ENCODE data around the gene ZFY.
A peak's percentile ranks its signal among the peaks of the same experiment; 100 is the strongest.

ZFY gene

GRCh38 chrY:2934861-2935715 is at the start of gene ZFY:
Gene ZFY, plus strand, starts transcription at chrY:2935381. Its CDS starts 18,556 bp downstream, at chrY:2953937.
- DNase-seq (ENCODE audit: low spot score), result peak; percentile 52

GRCh38 chrY:2885880-2886279 is 49.3 kb upstream of the ZFY start:
- DNase-seq (ENCODE audit: low spot score), result no peak

GRCh38 chrY:2887386-2887785 is 47.8 kb upstream of the ZFY start:
- peak; percentile 9 for DNase-seq (ENCODE audit: low spot score)

DNA sequence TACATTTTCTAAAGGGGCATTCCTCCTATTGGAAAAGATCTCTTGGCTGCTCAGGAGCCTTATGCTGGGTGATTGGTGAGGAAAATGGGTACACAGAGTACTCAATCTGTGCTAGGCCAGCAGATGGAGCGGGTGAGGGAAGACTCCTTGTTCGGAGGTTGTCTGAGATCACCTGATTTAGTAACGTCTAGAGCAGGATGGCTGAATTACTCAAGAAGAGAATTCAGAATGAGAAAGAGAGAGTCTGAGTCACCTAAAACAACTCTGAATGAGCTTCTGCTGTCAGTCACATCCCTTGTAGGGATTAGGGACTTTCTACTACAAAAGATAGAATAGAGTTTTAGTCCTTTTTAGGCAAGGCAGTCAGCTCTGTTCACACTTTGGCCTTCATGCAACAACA is 47.2 kb upstream of the ZFY start:
- peak; percentile 9 for DNase-seq (ENCODE audit: low spot score)

GRCh38 chrY:2893471-2893870 is 41.7 kb upstream of the ZFY start:
- peak; percentile 4 for DNase-seq (ENCODE audit: low spot score)

- DNase-seq (ENCODE audit: low spot score), result no peak
Measured at GRCh38 chrY:2896050-2896449, 39.1 kb upstream of the ZFY start.

- peak; percentile 39 for DNase-seq (ENCODE audit: low spot score)
Measured at GRCh38 chrY:2907356-2907755, 27.8 kb upstream of the ZFY start.

GRCh38 chrY:2913066-2913815 is 21.9 kb upstream of the ZFY start:
- DNase-seq (ENCODE audit: low spot score), result peak; percentile 27

DNA sequence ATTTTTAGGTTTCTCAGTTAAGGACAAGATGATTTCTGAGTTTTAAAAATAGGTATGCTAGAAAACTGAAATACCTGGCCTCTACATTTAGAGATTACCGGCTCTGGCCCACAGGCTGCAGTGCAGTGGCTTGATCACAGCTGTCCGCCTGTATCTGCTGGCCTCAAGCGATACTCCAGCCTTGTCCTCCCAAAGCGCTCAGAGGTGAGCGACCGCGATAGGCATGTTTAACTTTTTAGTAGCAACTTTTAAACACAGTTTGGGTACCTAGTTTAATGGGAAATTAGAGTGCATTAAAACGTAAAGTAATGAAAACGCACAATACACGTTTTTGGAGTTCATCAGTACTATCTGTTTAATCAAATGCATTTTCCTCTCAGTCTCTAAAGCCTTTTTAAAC is 1.1 kb upstream of the ZFY start:
- no peak for DNase-seq (ENCODE audit: low spot score)

GRCh38 chrY:2935716-2936435 is 695 bp downstream of the ZFY start:
- DNase-seq (ENCODE audit: low spot score), result peak; percentile 84

GRCh38 chrY:2936436-2936750 is 1.2 kb downstream of the ZFY start:
- DNase-seq (ENCODE audit: low spot score), result no peak

- DNase-seq (ENCODE audit: low spot score), result no peak
Measured at GRCh38 chrY:2937149-2937548, 2.0 kb downstream of the ZFY start.

GRCh38 chrY:2949590-2950252 is 14.5 kb downstream of the ZFY start:
- DNase-seq (ENCODE audit: low spot score), result no peak

DNA sequence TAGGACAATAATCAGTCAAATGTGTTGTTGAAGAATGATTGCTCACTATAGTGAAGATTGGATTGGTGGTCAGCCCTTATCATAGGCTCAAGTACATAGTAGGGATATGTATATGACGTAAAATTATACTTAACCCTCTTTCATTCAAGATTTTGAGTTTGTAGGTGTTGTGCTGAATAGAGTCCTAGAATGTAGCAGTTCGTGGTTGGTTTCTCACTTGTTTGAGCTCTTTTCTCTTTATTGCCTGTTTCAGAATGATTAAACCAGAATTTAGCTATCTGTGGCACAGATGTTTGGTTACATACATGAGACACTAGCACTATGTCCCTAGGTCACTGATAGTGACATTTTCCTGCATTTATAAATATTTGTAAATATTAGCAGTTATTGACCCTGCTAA is 15.5 kb downstream of the ZFY start:
- DNase-seq (ENCODE audit: low spot score), result no peak

DNA sequence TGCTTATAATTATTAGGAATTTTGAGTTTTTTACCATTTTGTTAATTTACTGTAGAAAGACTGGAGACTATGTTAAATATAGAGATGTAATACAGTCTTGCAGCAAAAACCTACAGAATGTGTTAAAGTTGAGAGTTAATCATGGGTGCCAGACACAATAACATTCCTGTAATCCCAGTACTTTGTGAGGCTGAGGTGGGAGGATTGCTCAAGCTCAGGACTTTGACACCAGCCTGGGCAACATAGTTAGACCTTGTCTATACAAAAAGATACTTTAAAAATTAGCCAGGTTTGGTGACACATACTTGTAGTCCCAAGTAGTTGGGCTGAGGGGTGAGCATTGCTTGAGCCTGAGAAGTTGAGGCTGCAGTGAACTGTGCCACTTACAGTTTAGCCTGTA is 17.7 kb downstream of the ZFY start:
- no peak for DNase-seq (ENCODE audit: low spot score)

- no peak for DNase-seq (ENCODE audit: low spot score)
Measured at GRCh38 chrY:2954735-2955134, 19.6 kb downstream of the ZFY start.

DNA sequence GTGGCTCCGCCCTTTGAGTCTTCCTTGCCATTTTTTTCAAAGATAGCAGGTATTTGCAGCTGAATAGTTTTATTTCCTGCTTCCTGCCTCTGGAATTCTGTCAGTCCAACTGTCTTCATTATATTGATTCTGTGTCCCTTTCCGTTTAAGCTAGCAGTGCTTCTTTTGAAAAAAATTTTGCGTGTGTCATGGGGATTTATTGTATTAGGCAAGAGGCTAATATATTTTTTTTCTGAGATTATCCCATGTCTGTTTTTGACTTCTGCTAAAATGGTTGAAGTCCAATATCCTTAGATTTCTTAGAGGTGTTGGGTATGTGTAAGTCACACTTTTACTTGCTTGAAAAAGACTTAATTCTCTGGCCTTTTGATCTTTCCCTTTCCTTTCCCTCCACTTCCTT is 20.4 kb downstream of the ZFY start:
- DNase-seq (ENCODE audit: low spot score), result no peak

DNA sequence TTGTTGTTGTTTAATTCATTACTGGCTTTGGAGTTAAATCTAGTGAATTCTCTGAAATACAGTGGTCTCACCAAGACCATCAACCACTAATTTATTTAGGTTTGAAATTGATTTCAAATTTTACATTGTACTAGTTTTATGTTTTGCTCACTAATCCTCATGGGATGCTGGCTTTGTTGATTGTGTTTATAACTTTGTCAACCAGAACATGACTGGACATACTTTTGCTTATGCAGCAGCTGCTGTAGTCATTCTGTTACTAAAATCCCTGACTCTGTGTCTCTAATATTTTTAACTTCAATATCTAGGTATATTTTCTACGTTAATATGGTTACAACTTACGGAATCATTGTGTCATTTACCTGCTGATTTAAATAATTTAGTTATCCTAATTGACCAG is 26.9 kb downstream of the ZFY start:
- DNase-seq (ENCODE audit: low spot score), result no peak

- no peak for DNase-seq (ENCODE audit: low spot score)
Measured at GRCh38 chrY:2964814-2965213, 29.6 kb downstream of the ZFY start.

- DNase-seq (ENCODE audit: low spot score), result no peak
Measured at GRCh38 chrY:2965629-2966028, 30.4 kb downstream of the ZFY start.

GRCh38 chrY:2969561-2969960 is 34.4 kb downstream of the ZFY start:
- DNase-seq (ENCODE audit: low spot score), result peak; percentile 3

- DNase-seq (ENCODE audit: low spot score), result no peak
Measured at GRCh38 chrY:2972708-2973107, 37.5 kb downstream of the ZFY start.

Data from GM03348 (cell line).